ENCODE results near the gene PCDHB15. TPM values are rescaled to one million over a fixed set of nuclear protein-coding genes. Genes with fewer than 3 reads are reported as not detected.
"Not testable (repeated sequence)": the region's sequence is repeated elsewhere in the genome, so short reads cannot be mapped to it uniquely, and the experiment has no call there.

PCDHB15 gene
- total and polyA plus RNA-seq, 8 donors: 0.44 to 6.6 (median 0.97) TPM; not detected in 2

GRCh38 chr5:141223112-141223783 lies 21.9 kb upstream of the PCDHB15 start, which contains the start of gene PCDHB14:
Gene PCDHB14, plus strand, starts transcription at chr5:141223343. Its CDS starts 163 bp downstream, at chr5:141223506.
- H3K9me3 ChIP-seq: peaks cover 27 to 97% (median 82%) of the 10 kb centered on the region in 4 donors
- WGBS, 5 donors: 20 to 31% (median 25%) methylated on average over 15 of the region's 15 CpGs
- TF ChIP-seq POLR2A (IDR thresholded peaks at IDR 0.05): no peak
- TF ChIP-seq POLR2AphosphoS5 (IDR thresholded peaks at IDR 0.05): no peak

GRCh38 chr5:141224844-141225243 lies 20.4 kb upstream of the PCDHB15 start:
- H3K4me1 ChIP-seq; intact Hi-C loops (cut with DNase I; ENCODE audit: low total_unique reads); DNase-seq; H3K27ac ChIP-seq; H3K4me3 ChIP-seq; H3K36me3 ChIP-seq: not testable (repeated sequence)
- Histone ChIP-seq H3K9me3 (peaks cover 20 to 90% (median 72%) of the 10 kb centered on the region in 4 donors), H3K27me3 (peaks cover 0 to 23% (median 0%) of the 10 kb centered on the region in 3 donors)
- WGBS, 5 donors: 19 to 31% (median 27%) methylated on average over 12 to 35 of the region's 40 CpGs

More at GRCh38 chr5:141223112-141223783, 21.9 kb upstream of the PCDHB15 start, which contains the start of gene PCDHB14:
- Histone ChIP-seq H3K27ac (no peak within 1 kb of the TSS), H3K27me3 (peaks cover 0 to 23% (median 0%) of the 10 kb centered on the region in 3 donors), H3K4me1 (no peaks in the 10 kb centered on the region), H3K36me3 (peaks cover 0 to 10% (median 1%) of the 10 kb centered on the region in 4 donors), H3K4me3 (peak within 1 kb of the TSS; percentile 5 to 23 (median 14))
- peak in 1 of 2 donors; percentile 52 for DNase-seq
- intact Hi-C loops (cut with DNase I; ENCODE audit: low total_unique reads): no loop called here

GRCh38 chr5:141225421-141225820 lies 19.8 kb upstream of the PCDHB15 start:
- H3K27ac ChIP-seq; H3K4me3 ChIP-seq; H3K4me1 ChIP-seq; DNase-seq; H3K36me3 ChIP-seq; intact Hi-C loops (cut with DNase I; ENCODE audit: low total_unique reads): not testable (repeated sequence)
- WGBS, 5 donors: 29 to 57% (median 32%) methylated on average over 11 to 30 of the region's 30 CpGs
- Histone ChIP-seq H3K27me3 (peaks cover 0 to 23% (median 0%) of the 10 kb centered on the region in 3 donors), H3K9me3 (peaks cover 20 to 88% (median 71%) of the 10 kb centered on the region in 4 donors)

GRCh38 chr5:141234109-141234667 lies 11.0 kb upstream of the PCDHB15 start:
- no peak for TF ChIP-seq POLR2A (IDR thresholded peaks at IDR 0.05)
- TF ChIP-seq CTCF (IDR thresholded peaks at IDR 0.05): peak in 1 of 7 experiments; percentile 8
- DNase-seq: peak in 1 of 2 donors; percentile 31
- Histone ChIP-seq H3K36me3 (no peaks in the 10 kb centered on the region), H3K9me3 (peaks cover 36 to 94% (median 90%) of the 10 kb centered on the region in 4 donors), H3K4me1 (no peaks in the 10 kb centered on the region), H3K27me3 (peaks cover 0 to 30% (median 0%) of the 10 kb centered on the region in 3 donors), H3K4me3 (peak overlapping the region; percentile 1 to 26 (median 14)), H3K27ac (no peak overlapping the region)
- 6 to 12% (median 8%) methylated on average over 15 of the region's 15 CpGs for WGBS, 5 donors
- intact Hi-C loops (cut with DNase I; ENCODE audit: low total_unique reads): no loop called here

- WGBS, 5 donors: 26 to 40% (median 30%) methylated on average over 8 to 40 of the region's 40 CpGs
- H3K9me3 ChIP-seq: peaks cover 48 to 100% (median 97%) of the 10 kb centered on the region in 4 donors
These were observed 9.3 kb upstream of the PCDHB15 start for GRCh38 chr5:141235922-141236321.

GRCh38 chr5:141236516-141237313 lies 8.5 kb upstream of the PCDHB15 start:
- 18 to 24% (median 22%) methylated on average over 13 to 32 of the region's 32 CpGs for WGBS, 5 donors
- Histone ChIP-seq H3K4me1 (no peaks in the 10 kb centered on the region), H3K27ac (no peak overlapping the region), H3K9me3 (peaks cover 56 to 100% (median 98%) of the 10 kb centered on the region in 4 donors), H3K27me3 (peaks cover 0 to 44% (median 0%) of the 10 kb centered on the region in 3 donors), H3K4me3 (no peak overlapping the region), H3K36me3 (peaks cover 0 to 12% (median 0%) of the 10 kb centered on the region in 4 donors)
- no peak for TF ChIP-seq EP300 (IDR thresholded peaks at IDR 0.05)
- no peak for TF ChIP-seq POLR2A (IDR thresholded peaks at IDR 0.05)
- no peak for TF ChIP-seq POLR2AphosphoS5 (IDR thresholded peaks at IDR 0.05)
- intact Hi-C loops (cut with DNase I; ENCODE audit: low total_unique reads): no loop called here
- DNase-seq: no peak

More at GRCh38 chr5:141235922-141236321, 9.3 kb upstream of the PCDHB15 start:
- DNase-seq; H3K4me3 ChIP-seq; H3K4me1 ChIP-seq; intact Hi-C loops (cut with DNase I; ENCODE audit: low total_unique reads); H3K36me3 ChIP-seq; H3K27ac ChIP-seq: not testable (repeated sequence)
- H3K27me3 ChIP-seq: peaks cover 0 to 36% (median 0%) of the 10 kb centered on the region in 3 donors
